GM18520 (cell line): ENCODE results near the gene PI4K2A.
"Not testable (repeated sequence)": the region's sequence is repeated elsewhere in the genome, so short reads cannot be mapped to it uniquely, and the experiment has no call there.

Experiments
- ATAC-seq: cut with Tn5 transposase; IDR thresholded peaks from one replicate; pipeline ENCODE4 v1.9.1; 2021; ENCODE audit not compliant: unreplicated experiment

Gene PI4K2A

DNA sequence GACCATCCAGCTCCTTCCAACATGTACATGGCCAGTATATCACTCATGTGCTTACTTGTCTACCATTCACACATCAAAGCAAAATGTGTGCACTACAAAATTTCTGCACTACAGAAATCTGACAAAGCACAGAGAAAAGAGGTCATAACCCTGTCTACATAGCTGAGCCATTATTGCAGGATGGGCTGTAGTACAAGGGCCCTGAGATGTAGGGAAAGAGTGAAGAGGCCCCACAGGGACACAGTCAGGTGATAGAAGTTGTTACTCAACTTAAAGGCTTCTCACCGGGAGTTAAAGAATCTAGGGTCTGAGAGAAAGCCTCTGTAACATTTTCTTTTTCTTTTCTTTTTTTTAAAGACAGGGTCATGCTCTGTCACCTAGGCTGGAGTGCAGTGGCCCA, 29.1 kb downstream of the PI4K2A start:
- no peak for ATAC-seq

DNA sequence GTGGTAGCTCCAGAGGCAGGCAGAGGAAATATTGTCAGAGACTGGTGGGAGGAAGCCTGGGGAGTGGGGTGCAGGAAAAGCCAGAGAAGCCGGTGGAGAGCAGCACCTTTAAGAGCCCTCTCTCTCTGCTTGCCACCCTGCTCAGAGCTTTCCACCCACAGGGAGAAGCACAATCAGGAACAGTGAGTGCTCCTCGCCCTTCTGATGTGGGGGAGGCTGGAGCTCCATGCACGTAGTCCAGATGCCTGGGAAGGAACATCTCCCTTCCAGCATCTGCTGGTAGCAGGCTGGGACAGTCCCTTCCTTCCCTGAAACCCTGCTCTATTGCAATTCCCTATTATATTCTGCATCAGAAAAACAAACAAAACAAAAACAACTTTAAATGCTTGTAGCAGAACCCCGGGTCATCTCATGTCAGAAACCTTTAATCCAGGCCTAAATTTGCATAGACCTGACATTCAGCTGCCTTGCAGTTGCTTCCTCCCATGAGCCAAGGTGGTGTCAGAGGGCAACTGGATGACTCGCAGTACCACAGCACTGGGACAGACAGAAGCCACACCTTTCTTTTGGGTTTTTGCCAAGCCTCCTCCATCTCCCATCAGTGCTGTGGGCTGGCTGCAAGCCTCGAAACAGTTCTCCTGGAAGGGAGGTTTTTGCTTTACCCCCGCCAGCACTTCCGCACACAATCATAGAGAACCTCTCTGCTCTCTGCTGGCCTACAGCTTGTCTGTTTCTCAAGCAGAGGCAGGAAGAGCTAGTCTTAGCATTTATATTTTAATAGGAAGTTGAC, 33.5 kb downstream of the PI4K2A start:
- ATAC-seq: no peak

DNA sequence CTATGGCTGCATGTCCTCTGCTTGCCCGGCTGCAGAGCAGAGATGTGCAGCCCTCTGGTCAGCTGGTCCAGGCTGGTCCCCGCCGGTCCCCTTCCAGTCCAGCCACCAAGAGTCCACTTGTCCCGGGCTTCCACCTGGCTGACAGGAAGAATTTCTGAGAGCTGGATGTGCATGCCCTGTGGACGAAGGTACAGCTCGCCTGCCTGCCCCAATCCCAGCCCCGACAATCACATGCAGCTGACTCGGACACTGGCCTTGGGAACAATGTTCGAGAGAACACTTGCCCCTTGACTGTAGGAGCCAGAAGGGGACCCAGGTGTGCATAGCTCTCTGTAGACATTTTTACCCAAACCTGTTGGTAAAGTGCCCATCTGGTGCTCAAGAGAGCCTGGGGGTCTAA, 34.8 kb downstream of the PI4K2A start:
- ATAC-seq: no peak

DNA sequence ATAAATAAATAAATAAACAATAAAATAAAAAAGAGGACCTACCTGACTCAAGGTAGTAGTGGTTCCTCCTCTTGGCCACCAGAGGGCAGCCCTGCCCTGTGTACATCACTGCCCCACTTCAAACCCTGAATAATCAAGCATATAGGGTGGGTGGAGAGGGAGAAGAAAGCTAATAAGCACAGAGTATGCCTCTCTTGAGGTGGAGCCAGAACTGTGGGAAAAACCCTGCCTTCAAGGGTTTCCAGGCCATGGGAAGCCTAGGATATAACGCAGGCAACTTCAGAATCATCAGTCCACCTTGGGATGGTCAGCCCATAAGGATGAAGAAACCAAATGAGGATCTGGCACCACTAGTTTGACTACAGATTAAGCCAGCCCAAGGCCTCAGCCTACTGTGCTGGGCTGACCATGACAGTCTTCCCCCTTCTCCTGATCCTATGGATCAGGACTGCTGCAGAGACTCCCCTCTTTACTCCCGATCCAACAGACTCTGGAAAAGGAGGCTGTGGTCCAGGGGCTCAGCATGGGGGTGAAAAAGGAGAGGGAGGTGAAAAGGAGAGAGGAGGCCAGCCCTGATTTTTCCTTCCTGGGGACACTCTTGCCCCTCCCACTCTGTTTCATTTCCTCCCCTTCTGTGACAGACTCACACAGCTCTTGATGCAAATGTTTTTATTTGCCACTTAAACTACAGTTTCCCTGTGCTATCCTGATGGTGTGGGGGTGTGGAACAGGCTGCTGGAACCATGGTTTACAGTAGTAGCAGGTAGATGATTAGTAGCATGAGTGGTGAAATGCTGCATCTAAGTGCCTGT, 36.5 kb downstream of the PI4K2A start:
- ATAC-seq: no peak

DNA sequence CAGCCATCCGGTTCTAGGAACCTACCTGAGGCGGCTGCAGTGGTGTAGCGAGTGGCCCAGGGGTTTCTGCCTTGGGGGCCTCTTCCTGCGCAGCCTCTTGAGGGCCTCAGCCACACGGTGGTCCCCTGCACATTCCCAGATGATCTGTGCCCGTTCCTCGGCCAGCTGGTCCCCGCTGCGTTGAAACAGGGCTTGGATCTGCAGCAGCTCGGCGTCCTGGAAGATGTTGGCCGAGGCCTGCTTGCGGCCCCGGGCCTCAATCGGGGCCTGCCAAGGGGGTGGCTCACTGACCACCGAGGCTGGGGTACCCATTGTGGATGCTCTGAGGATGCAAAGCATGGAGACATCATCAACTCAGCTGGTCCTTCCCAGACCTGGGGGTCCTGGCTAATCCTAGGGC, 39.1 kb downstream of the PI4K2A start:
- ATAC-seq: no peak

DNA sequence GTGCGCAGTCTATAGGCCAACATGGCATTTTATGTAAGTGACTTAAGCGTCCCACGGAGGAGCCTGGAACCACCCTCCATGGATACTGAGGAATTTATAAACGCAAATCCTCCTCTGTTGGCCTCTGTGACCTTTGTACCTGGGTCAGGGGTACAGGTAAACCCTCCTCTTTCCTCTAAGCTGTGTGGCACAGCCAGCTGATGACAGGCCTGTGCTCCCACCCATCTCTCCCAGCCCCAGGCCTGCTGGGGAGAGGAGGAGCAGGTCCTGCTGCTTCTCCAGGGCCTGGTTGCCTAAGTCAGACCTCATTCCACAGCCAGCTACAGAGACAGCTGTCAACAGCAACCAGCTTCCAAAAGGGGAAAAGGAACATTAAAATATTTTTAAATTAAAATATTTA, 41.6 kb downstream of the PI4K2A start:
- ATAC-seq: no peak

DNA sequence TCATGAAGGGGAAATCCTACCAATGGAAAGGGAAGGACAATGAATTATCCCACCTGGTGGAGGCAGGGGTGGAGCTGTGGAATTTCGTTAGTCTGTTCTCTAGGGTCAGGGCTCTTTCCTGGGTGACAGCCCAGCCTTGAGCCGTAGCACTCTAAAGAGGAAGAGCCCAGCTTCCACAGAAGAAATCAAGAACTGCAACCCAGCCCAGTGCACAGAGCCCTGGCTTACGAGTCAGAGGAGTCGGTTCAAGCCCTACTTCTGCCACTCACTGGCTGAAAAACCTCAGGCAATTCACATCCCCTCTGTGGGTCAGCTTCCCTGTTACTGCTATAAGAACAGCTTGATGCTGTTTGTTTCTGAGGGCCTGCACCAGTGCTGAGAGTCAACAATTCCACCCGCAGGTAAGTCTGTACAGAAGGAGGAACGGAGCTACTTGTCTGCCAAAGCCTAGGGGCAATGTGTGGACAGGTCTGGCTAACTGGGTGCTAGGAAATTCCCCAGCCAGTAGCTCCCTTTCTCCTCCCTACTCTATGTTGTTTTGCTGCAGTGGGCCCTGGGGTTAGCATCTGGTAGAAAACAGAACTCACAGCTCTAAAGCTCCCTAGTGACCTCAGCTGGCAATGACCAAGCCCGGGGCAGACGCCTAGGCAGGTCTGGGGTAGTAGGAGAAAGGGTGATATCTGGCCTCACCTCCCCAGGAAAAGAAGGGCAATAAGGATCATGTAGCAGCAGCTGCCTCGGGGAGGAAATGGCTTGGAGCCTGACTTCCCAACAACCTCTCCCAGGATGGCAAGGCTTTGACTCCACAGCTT, 43.3 kb downstream of the PI4K2A start:
- no peak for ATAC-seq

DNA sequence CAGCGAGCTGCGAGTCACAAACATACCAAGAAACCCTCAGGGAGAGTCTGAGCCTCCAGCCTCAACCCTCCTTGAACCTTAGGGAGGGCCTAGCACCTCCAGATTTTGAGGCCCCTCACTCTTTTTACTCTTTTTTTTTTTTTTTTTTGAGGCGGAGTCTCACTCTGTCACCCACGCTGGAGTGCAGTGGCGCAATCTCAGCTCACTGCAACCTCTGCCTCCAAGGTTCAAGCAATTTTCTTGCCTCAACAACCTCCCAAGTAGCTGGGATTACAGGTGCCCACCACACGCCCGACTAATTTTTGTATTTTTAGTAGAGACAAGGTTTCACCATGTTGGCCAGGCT, 43.9 kb downstream of the PI4K2A start:
- not testable (repeated sequence) for ATAC-seq

DNA sequence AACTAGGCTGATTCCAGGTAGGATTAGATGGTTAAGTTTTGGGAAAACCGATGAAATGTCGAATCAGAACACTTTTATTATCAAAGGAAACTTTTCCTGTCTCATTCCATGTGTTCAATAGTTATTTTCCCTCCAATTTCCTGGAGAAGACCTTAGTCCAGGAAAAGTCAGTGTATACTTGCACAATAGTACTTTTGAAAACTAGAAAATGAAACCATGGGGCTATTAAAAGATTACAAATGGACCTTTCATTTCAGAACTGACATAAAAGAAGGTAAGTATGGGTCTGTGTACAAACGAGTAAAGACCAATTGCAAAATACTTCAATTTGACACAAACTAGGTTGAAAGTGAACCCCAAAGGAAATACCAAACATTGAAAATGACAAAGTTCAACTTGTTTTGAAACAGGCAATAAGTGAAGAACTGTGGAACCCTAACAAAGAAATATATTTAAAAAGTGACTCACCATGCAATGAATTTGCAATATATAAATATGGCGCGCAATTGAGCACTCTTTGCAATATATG, 44.5 kb downstream of the PI4K2A start:
- ATAC-seq: no peak

DNA sequence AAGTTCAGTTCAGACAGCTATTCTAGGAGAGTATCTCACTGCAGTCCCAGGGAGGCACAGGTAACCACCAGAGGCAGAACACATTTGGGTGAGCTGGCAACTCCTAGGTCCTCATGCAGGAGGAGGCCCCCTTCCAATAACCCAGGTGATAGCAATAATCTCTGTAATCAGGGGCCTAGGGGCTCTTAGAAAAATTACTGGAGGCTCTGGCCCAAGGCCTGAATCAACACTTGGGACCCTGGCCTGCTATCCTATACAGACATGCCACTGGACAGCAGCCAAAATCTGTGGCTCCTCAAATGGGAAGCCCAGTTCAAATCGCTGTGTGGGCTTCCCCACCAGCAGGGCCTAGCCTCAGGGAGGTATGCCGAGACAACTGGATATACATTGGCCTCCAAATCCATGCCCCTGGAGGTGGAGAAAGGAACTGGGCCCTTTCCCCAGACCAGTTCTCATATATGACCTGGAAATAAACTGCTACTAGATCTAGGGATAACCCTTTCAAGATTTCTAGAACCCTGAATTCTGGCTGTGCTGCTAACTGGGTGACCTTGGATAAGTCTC, 45.0 kb downstream of the PI4K2A start:
- ATAC-seq: no peak

DNA sequence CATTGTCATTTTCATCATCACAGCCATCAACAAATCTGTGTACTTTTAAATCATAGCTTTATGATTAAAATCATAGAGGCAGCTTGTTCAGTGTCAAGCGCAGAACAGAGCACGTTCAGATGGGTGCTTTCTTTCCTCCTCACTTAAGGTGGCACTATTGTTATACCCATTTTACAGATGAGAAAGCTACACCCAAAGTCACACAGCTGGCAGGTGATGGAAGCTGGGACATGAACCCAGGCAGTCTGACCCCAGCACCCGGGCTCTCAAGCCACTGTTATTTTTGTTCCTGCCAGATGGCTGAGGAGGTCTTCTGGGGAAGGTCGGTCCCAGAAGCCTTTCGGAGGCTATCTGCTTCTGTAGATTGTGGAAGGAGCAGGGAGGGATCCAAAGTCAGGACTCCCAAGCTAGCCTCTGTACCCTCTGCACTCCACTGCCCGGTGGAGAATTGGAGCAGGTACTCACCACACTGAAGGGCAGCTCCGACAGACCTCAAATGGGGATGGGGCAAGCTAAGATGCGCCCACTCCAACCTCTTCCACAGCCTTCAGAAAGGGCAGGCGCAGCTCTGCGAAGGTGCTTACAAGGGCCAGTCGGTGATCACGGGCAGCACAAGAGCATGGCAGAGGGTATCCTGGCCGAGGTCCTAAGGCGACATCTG, 46.0 kb downstream of the PI4K2A start:
- ATAC-seq: no peak

DNA sequence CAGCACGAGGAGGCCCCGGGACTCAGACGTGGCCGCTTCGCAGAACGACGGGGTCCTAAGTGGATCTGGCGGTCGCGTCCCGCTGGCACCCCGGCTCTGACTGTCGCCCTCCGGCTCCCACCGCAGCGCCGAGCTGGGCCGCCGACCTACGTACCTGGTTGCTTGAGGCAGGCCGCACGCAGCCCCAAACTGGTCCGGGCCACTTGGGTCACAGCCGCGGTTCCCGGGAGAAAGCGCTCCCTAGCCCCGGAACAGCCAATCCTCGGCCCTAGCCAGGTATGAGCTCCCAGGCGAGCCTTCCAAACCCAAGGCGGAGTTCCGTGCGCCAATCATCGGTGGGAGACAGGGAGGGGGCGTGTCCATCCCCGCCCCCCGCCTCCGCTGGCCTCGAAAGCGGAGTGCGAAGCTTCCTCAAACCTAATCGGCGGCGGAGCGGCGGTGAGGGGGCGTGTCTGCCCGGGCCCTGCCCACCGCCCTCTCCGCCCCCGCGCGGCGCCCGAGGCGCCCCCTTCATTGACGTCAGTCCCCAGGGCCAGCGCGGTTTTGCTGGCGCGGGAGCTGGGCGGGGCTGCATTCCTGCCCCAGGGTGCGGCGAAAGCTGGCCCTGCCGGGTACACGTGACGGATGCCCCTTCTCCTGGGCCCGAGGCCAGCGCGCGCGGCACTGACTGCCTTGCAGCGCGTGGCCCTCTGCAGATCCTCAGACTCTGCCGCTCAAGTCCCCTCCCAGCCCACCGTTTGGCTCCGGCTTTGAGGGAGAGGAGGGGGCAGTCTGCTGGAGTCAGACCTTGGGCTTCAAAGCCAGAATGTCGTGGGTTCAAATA, 46.7 kb downstream of the PI4K2A start, which contains the start of gene AVPI1:
Gene AVPI1 (minus strand): TSS at position 280 of the 823 bp plus-strand sequence. CDS start 7,336 bp downstream, outside the sequence.
- peak; percentile 93 for ATAC-seq

DNA sequence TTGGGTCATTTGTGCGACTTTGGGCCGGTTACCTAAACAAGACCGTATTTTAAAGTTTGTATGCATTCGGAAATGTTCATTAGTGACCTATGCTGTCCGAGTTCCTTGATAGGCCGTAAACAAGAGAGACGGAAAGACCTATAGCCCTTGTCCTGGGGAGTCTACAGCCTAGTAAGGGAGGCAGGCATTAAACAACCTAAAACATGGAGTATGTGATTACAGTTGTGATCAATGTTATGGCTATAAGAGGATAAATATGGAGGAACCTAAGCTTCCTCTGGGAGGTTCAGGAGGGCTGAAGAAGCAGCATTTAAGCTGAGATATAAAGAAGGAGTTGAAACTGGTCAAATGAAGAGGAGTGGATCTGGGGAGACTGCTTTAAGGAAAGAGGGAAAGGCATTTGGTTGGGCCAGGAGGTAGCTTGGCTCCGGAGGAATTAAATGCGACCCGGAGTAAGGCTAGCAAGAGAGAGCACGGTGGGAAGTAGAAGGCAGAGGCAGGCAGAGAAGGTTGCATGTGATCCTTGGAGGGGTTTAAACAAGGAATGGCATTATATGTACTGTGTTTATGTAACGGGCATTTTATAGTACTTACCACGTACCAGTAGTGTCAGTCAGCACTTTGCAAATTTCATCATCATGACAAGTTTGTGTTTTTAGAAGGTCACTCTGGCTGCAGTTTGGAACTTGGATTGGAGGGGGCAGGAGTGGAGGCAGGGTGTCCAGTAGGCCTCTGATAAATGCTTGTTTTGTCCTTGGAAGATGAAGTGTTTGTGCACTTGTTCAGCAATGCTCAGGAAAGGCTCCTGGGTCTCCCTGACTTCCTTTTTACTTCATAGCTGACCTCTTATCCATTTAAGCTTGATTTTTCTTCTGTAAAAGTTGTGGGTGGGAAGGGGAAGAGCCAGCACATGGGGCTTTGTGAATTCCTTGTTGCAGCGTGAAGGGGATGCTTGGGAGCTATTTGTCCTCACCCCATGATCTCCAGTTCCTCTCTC, 47.6 kb downstream of the PI4K2A start:
- ATAC-seq: no peak

DNA sequence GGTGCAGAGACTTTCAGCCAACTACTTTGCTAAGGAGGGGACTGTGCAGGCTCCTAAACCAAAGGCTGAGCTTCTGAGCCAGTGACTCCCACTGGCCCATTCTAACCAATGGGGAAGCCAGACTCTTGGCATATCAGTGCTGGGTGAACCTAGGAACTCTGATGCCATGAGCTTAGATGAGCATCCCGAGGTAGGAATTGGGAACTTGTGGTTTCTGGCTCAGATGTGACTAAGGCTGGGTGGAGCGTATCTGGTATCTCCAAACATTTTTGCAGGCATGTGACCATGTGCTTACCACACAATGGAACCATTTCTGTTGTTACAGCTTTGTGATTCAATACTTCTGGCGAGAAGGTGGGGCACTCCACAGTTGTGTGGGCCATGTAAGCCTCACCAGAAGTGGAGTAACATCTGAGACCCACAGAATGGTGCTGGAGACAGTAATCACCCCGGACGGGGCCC, 49.1 kb downstream of the PI4K2A start:
- no peak for ATAC-seq

DNA sequence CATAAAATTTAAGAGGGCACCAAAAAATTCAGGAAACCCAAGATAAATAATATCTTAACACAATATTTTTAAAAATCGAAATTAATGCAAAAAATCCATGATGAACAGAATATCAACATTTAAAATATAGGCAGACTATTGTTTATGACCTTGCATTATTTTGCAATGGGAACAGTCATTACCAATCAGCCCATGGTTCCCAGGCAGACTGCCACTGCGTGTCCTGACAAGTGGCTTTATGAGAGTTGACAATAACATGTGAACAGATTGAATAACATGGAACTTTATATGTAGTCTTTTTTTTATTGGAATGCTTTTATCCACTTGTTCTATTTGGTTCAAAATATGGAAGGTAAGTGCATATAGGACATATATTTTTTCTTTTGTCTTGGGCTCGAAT, 49.7 kb downstream of the PI4K2A start:
- no peak for ATAC-seq

DNA sequence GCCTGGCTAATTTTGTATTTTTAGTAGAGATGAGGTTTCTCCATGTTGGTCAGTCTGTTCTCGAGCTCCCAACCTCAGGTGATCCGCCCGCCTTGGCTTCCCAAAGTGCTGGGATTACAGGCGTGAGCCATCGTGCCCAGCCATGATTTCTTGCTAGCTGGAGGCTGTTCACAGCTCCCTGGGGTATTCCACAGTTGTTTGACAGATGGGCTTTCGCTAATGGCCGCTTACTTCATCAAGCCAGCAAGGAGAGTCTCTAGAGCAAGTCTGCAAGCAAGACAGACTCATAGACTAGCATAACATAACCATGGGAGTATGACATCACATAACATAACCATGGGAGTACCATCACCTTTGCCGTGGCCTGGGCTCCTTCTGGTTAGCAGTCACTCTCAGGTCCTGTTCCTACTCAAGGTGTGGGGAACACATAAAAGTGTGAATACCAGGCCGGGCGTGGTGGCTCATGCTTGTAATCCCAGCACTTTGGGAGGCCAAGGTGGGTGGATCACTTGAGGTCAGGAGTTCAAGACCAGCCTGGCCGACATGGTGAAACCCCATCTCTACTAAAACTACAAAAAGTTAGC, 57.7 kb downstream of the PI4K2A start:
- not testable (repeated sequence) for ATAC-seq

DNA sequence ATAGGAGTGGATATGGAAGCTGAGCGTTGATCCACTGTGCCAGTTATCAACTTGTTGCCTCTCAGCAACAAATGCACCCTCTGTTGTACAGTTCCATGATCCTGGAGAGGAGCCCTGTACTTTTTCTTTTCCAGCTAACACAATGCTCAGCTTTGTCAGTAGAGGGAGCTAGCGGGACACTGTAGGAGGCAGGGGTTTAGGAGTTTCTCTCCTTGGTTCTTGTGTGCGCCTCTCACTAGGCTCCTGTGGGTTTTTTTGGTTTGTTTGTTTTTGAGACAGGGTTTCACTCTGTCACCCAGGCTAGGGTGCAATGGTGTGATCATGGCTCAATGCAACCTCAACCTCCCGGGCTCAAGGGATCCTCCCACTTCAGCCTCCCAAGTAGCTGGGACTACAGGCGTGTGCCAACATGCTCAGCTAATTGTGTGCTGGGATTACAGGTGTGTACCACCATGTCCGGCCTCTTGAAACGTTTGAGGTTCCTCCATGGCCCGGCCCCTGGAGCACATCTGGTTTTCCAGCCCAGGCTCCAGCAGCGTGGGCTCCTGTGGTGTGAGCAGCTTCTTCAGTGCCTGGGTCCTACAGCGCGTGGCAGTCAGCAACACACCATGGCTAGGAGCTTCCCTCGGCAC, 61.1 kb downstream of the PI4K2A start:
- ATAC-seq: peak; percentile 50
